K562 (cell line): ENCODE measurements around the gene ANKLE1. TPM values are rescaled to one million over a fixed set of nuclear protein-coding genes. Genes with fewer than 3 reads are reported as not detected.

Experiments
- ATF6 ChIP-seq: sonication (generic); formaldehyde crosslinking; IDR thresholded peaks from 2 replicates; pipeline ENCODE4 v1.4.0; 2020; ENCODE audit warnings: mild to moderate bottlenecking, missing genetic modification reagents
- COPS2 ChIP-seq: fragments of 450-650 bp; conservative IDR thresholded peaks from 2 replicates; pipeline ENCODE4 v1.6.1; 2016; ENCODE audit warnings: mild to moderate bottlenecking, moderate library complexity
- CUX1 ChIP-seq: fragments of 200-800 bp; sonication (Bioruptor generic); IDR thresholded peaks from 2 replicates; pipeline ENCODE4 v1.6.1; 2016; ENCODE audit warnings: missing genetic modification characterization, missing compliant biosample characterization
- DPF2 ChIP-seq: fragments of 450-650 bp; IDR thresholded peaks from 2 replicates; pipeline ENCODE4 v1.6.1; 2016
- ELF2 ChIP-seq: fragments of 250-450 bp; sonication (Bioruptor Pico); IDR thresholded peaks from 2 replicates; pipeline ENCODE4 v1.5.0; 2021; ENCODE audit warnings: mild to moderate bottlenecking
- FUS ChIP-seq: fragments of 200-400 bp; formaldehyde crosslinking; optimal IDR thresholded peaks from 2 replicates; pipeline ENCODE3; 2017; ENCODE audit warnings: low read depth, low read length
- HDAC6 ChIP-seq: IDR thresholded peaks from 2 replicates; pipeline ENCODE4 v1.6.1; 2012; ENCODE audit warnings: low read depth, mild to moderate bottlenecking, control low read depth, inconsistent platforms, low read length, moderate library complexity
- MTF1 ChIP-seq: fragments of 250-450 bp; sonication (Bioruptor Pico); IDR thresholded peaks from 2 replicates; pipeline ENCODE4 v1.9.0; 2021; ENCODE audit warnings: moderate library complexity, mild to moderate bottlenecking, inconsistent platforms, borderline replicate concordance
- RAD21 ChIP-seq, 2 experiments: fragments of 250-450 bp in 1 of 2; fragments of 450-650 bp in 1 of 2; sonication (Bioruptor Pico) in 1 of 2; formaldehyde crosslinking in 1 of 2; IDR thresholded peaks in 1 of 2; conservative IDR thresholded peaks in 1 of 2; 2 replicates each; pipeline versions ENCODE4 v1.4.0 to v1.8.0; 2020 to 2022; ENCODE audit warnings: mild to moderate bottlenecking in 2 of 2, moderate library complexity in 1 of 2
- RREB1 ChIP-seq: fragments of 250-450 bp; sonication (Bioruptor Pico); IDR thresholded peaks from 2 replicates; pipeline ENCODE4 v1.4.0; 2020
- TFAP4 ChIP-seq: sonication (generic); formaldehyde crosslinking; IDR thresholded peaks from 2 replicates; pipeline ENCODE4 v1.8.0; 2022; ENCODE audit warnings: missing genetic modification reagents, mild to moderate bottlenecking, moderate library complexity, borderline replicate concordance
- ZZZ3 ChIP-seq: fragments of 450-650 bp; IDR thresholded peaks from 2 replicates; pipeline ENCODE4 v1.6.1; 2016; ENCODE audit warnings: antibody characterized with exemption, mild to moderate bottlenecking, moderate library complexity
- polyA plus RNA-seq, 8 experiments: library from polyadenylated mRNA; depleted of rRNA in 4 of 8; stranded (reverse) in 5 of 8; unstranded in 3 of 8; fragments of >200 nt; fragmentation: Nextera tagmentation in 2 of 8; fragmentation: Illumina TruSeq in 1 of 8; extraction: Ambion mirVana in 2 of 8; extraction: Trizol in 1 of 8; gene quantifications; 2 replicates each; pipeline versions ENCODE4 v1.2.1 to v1.2.3, GENCODE V29; 2011 to 2014; ENCODE audit warnings: inconsistent platforms in 1 of 8, missing spikeins in 1 of 8
- total RNA-seq, 7 experiments: library from RNA; depleted of rRNA in 6 of 7; stranded (reverse); fragments of >200 nt in 6 of 7; fragmentation: Illumina TruSeq in 2 of 7; extraction: Trizol in 2 of 7; gene quantifications; 2 replicates each; pipeline versions ENCODE4 v1.2.1 to v1.2.3, GENCODE V29; 2011 to 2021; ENCODE audit warnings: low replicate concordance in 1 of 7

ANKLE1 gene
- total and polyA plus RNA-seq, 9 of the 15 experiments (the other 6 are each of a cell fraction or from before 2014, with no cell fraction given) = 0.63 to 9.2 (median 2.9) TPM

- TF ChIP-seq TFAP4 (CRISPR knock-in tag) (peak; percentile 71), DPF2 (peak; percentile 82), RREB1 (CRISPR knock-in tag) (no peak), HDAC6 (no peak), ATF6 (peak; percentile 54; the same call in 1 of the 2 replicates), MTF1 (CRISPR knock-in tag) (no peak), RAD21 (CRISPR knock-in tag; conservative IDR thresholded peaks at IDR 0.05 in 1 of 2, IDR thresholded peaks at IDR 0.05 in 1 of 2) (no peak), COPS2 (no peak), ZZZ3 (no peak), ELF2 (0 out of 2 replicates have a peak, but pooled peaks have one; percentile 14), FUS (no peak), CUX1 (no peak)
Measured at GRCh38 chr19:17333611-17334413, 52.1 kb downstream of the ANKLE1 start (continued).
